GM12878 (cell line): ENCODE measurements around the gene USO1. TPM values are rescaled to one million over a fixed set of nuclear protein-coding genes. Genes with fewer than 3 reads are reported as not detected.

Experiments
- ATAC-seq: fragments of 200-7000 bp; cut with Tn5 transposase; 3 replicates; pipeline ENCODE4 v1.9.1; 2020; ENCODE audit warnings: mild to moderate bottlenecking, moderate library complexity
- BruUV-seq: library from RNA; stranded (reverse); fragments of 400-500 nt; replicated peaks from 2 replicates; lab custom pipeline; 2021; lab: Mats Ljungman, UMichigan
- CTCF ChIA-PET: fragments of 300-600 bp; sonication (Branson Sonifier 250); formaldehyde crosslinking; extraction: SDS; loops from one replicate; lab custom pipeline; 2021; ENCODE audit warnings: inconsistent platforms; lab: Yijun Ruan, JAX
- POLR2A ChIA-PET: fragments of 350-600 bp; formaldehyde crosslinking; extraction: SDS; loops from one replicate; lab custom pipeline; 2021; ENCODE audit warnings: inconsistent platforms; lab: Charles Lee
- RAD21 ChIA-PET: fragments of 300-600 bp; sonication (Branson Sonifier 250); formaldehyde crosslinking; loops from one replicate; lab custom pipeline; 2023; ENCODE audit warnings: antibody characterized with exemption; ENCODE audit not compliant: unreplicated experiment; lab: Charles Lee
- SMC1A ChIA-PET: fragments of 300-600 bp; sonication (Branson Sonifier 250); formaldehyde crosslinking; loops from one replicate; lab custom pipeline; 2023; ENCODE audit not compliant: unreplicated experiment, uncharacterized antibody; lab: Charles Lee
- DNase-seq: peaks from one replicate; pipeline ENCODE4 v3.0.0-alpha.2; 2011; ENCODE audit warnings: low read depth, low spot score
- FAIRE-seq: peaks from 3 replicates; lab custom pipeline; 2011; peaks lifted over from hg19 to GRCh38; lab: Jason Lieb, UNC
- H2AFZ ChIP-seq: 2 replicates; pipeline ENCODE4 v1.6.0; 2011; ENCODE audit warnings: low read depth, low read length, control low read depth; ENCODE audit not compliant: control insufficient read depth
- H3K27ac ChIP-seq: 2 replicates; pipeline ENCODE4 v1.5.1; 2011; ENCODE audit warnings: control low read depth; ENCODE audit not compliant: control insufficient read depth, insufficient read depth
- H3K27me3 ChIP-seq, 2 experiments: replicated peaks in 1 of 2; 2 replicates each; pipeline versions ENCODE4 v1.6.0 to v1.6.1; 2011; ENCODE audit warnings: low read length in 1 of 2; ENCODE audit not compliant: control insufficient read depth in 2 of 2, insufficient read depth in 2 of 2
- H3K36me3 ChIP-seq, 2 experiments: 2 replicates each; pipeline ENCODE4 v1.5.1; 2011; ENCODE audit warnings: low read length in 1 of 2; ENCODE audit not compliant: control insufficient read depth in 2 of 2, insufficient read depth in 2 of 2
- H3K4me1 ChIP-seq: 2 replicates; pipeline ENCODE4 v1.6.1; 2011; ENCODE audit warnings: mild to moderate bottlenecking, low read length, moderate library complexity, mixed read lengths; ENCODE audit not compliant: control insufficient read depth, insufficient read depth
- H3K4me2 ChIP-seq: 2 replicates; pipeline ENCODE4 v1.6.0; 2011; ENCODE audit warnings: control low read depth; ENCODE audit not compliant: control insufficient read depth, insufficient read depth
- H3K4me3 ChIP-seq: fragments of 200-600 bp; sonication (generic); 2 replicates; pipeline ENCODE4 v1.5.1; 2016
- H3K79me2 ChIP-seq: 2 replicates; pipeline ENCODE4 v1.6.0; 2011; ENCODE audit warnings: low read length; ENCODE audit not compliant: control insufficient read depth, insufficient read depth
- H3K9ac ChIP-seq: 2 replicates; pipeline ENCODE4 v1.8.0; 2011; ENCODE audit warnings: low read length, control low read depth, mixed read lengths; ENCODE audit not compliant: control insufficient read depth, insufficient read depth
- H3K9me3 ChIP-seq: replicated peaks from 3 replicates; pipeline ENCODE4 v1.5.1; 2011; ENCODE audit warnings: mild to moderate bottlenecking, low read length; ENCODE audit not compliant: control insufficient read depth, insufficient read depth
- H4K20me1 ChIP-seq: 2 replicates; pipeline ENCODE4 v1.6.0; 2011; ENCODE audit not compliant: control insufficient read depth, insufficient read depth
- BCLAF1 ChIP-seq: fragments of 450-650 bp; IDR thresholded peaks from 2 replicates; pipeline ENCODE4 v1.6.1; 2017; ENCODE audit warnings: antibody characterized with exemption, mild to moderate bottlenecking, moderate library complexity
- CBX3 ChIP-seq: fragments of 200-600 bp; sonication (generic); IDR thresholded peaks from 2 replicates; pipeline ENCODE4 v1.6.1; 2016; ENCODE audit warnings: low read depth, borderline replicate concordance
- CBX5 ChIP-seq: sonication (generic); IDR thresholded peaks from 2 replicates; pipeline ENCODE4 v1.6.1; 2016; ENCODE audit warnings: low read depth, moderate library complexity, mild to moderate bottlenecking, inconsistent platforms
- CEBPB ChIP-seq, 2 experiments: fragments of 150-350 bp in 1 of 2; IDR thresholded peaks; 2 replicates each; pipeline ENCODE4 v1.6.1; 2012 to 2014; ENCODE audit warnings: low read depth in 2 of 2, low read length in 2 of 2, borderline replicate concordance in 1 of 2, inconsistent platforms in 1 of 2
- CREB1 ChIP-seq: IDR thresholded peaks from 2 replicates; pipeline ENCODE4 v1.6.1; 2012; ENCODE audit warnings: low read depth, mild to moderate bottlenecking, inconsistent platforms
- E2F4 ChIP-seq: IDR thresholded peaks from 2 replicates; pipeline ENCODE4 v1.6.1; 2012; ENCODE audit warnings: low read depth, low read length, improper control_type of control experiment
- E2F8 ChIP-seq: fragments of 450-650 bp; IDR thresholded peaks from 2 replicates; pipeline ENCODE4 v1.6.1; 2018; ENCODE audit warnings: mild to moderate bottlenecking, low read depth, moderate library complexity; ENCODE audit not compliant: partially characterized antibody
- FOS ChIP-seq: IDR thresholded peaks from 3 replicates; pipeline ENCODE4 v1.6.1; 2011; ENCODE audit warnings: borderline replicate concordance; ENCODE audit not compliant: insufficient read length; ENCODE audit errors: extremely low read depth
- HCFC1 ChIP-seq: fragments of 150-350 bp; IDR thresholded peaks from 2 replicates; pipeline ENCODE4 v1.6.1; 2014; ENCODE audit warnings: low read length
- HDAC2 ChIP-seq: fragments of 200-600 bp; sonication (generic); IDR thresholded peaks from 2 replicates; pipeline ENCODE4 v1.6.1; 2017
- LARP7 ChIP-seq: fragments of 450-650 bp; IDR thresholded peaks from 2 replicates; pipeline ENCODE4 v1.6.1; 2017; ENCODE audit warnings: mild to moderate bottlenecking
- MTA3 ChIP-seq: IDR thresholded peaks from 2 replicates; pipeline ENCODE4 v1.6.1; 2012; ENCODE audit warnings: low read length, inconsistent platforms, borderline replicate concordance
- PKNOX1 ChIP-seq: fragments of 450-650 bp; IDR thresholded peaks from 2 replicates; pipeline ENCODE4 v1.6.1; 2016; ENCODE audit warnings: mild to moderate bottlenecking
- PML ChIP-seq: IDR thresholded peaks from 2 replicates; pipeline ENCODE4 v1.6.1; 2012; ENCODE audit warnings: low read length, inconsistent platforms
- SIX5 ChIP-seq: IDR thresholded peaks from 2 replicates; pipeline ENCODE4 v1.6.1; 2011; ENCODE audit warnings: mild to moderate bottlenecking, low read depth, low read length, moderate library complexity; ENCODE audit not compliant: severe bottlenecking
- TAF1 ChIP-seq: IDR thresholded peaks from 2 replicates; pipeline ENCODE4 v1.6.1; 2011; ENCODE audit warnings: mild to moderate bottlenecking, low read depth, low read length, borderline replicate concordance
- TCF7 ChIP-seq: IDR thresholded peaks from 2 replicates; pipeline ENCODE4 v1.6.1; 2014; ENCODE audit warnings: antibody characterized with exemption, borderline replicate concordance
- ZNF274 ChIP-seq: IDR thresholded peaks from one replicate; pipeline ENCODE4 v1.8.0; 2011; ENCODE audit not compliant: insufficient read length, insufficient read depth
- WGBS: methylation state at CpG from one replicate; pipeline ENCODE4 v1.1.6; 2016; ENCODE audit warnings: low lambda C conversion rate; ENCODE audit not compliant: insufficient replicate concordance, insufficient coverage; ENCODE audit errors: missing lambda C conversion rate; 5-methylcytosine and 5-hydroxymethylcytosine counted together
- in situ Hi-C: fragments of 300-500 bp; cut with MboI; formaldehyde crosslinking; loops from 9 replicates; pipeline ENCODE4 v1.14.3; 2018; ENCODE audit warnings: mixed read lengths
- intact Hi-C: fragments of 100-400 bp; cut with micrococcal nuclease; formaldehyde crosslinking; loops from one replicate; pipeline ENCODE4 v1.14.2; 2022; ENCODE audit not compliant: unreplicated experiment
- polyA plus RNA-seq, 11 experiments: library from polyadenylated mRNA; depleted of rRNA in 4 of 11; unstranded in 6 of 11; stranded (reverse) in 5 of 11; fragments of >200 nt; fragmentation: Nextera tagmentation in 4 of 11; fragmentation: Illumina TruSeq in 1 of 11; extraction: Ambion mirVana in 4 of 11; extraction: Trizol in 1 of 11; gene quantifications; 1 replicate in 1 of 11; 2 replicates in 10 of 11; pipeline versions ENCODE4 v1.2.1 to v1.2.3, GENCODE V29; 2011 to 2016; ENCODE audit warnings: inconsistent platforms in 2 of 11, missing spikeins in 2 of 11, low read depth in 1 of 11
- total RNA-seq, 4 experiments: library from RNA; depleted of rRNA in 3 of 4; stranded (reverse); fragments of >200 nt in 3 of 4; fragmentation: Illumina TruSeq in 1 of 4; extraction: Trizol in 1 of 4; gene quantifications; 2 replicates each; pipeline versions ENCODE4 v1.2.1 to v1.2.3, GENCODE V29; 2013 to 2021

Gene USO1
- total and polyA plus RNA-seq, 10 of the 15 experiments (the other 5 are each of a cell fraction or from before 2014, with no cell fraction given): 19.4 to 79.7 (median 59.6) TPM

- in situ Hi-C loops (no loop called here), intact Hi-C loops (no loop called here)
- Histone ChIP-seq H3K9ac (no peak overlapping the region), H2AFZ (no peak overlapping the region), H3K9me3 (no peaks in the 10 kb centered on the region), H3K4me2 (no peak overlapping the region), H3K27ac (no peak overlapping the region), H3K4me1 (no peaks in the 10 kb centered on the region), H3K4me3 (no peak overlapping the region), H3K36me3 (no peaks in the 10 kb centered on the region), H4K20me1 (no peaks in the 10 kb centered on the region), H3K27me3 (no peaks in the 10 kb centered on the region), H3K79me2 (no peaks in the 10 kb centered on the region)
- ATAC-seq: no peak
- WGBS: 95% methylated on average over 1 of the region's 1 CpG
- POLR2A ChIA-PET: no interaction called here
- RAD21 ChIA-PET: no interaction called here
- DNase-seq: no peak
- no TSS peak for BruUV-seq
- TF ChIP-seq CREB1 (no peak), HCFC1 (no peak), BCLAF1 (no peak), FOS (no peak), CBX5 (no peak), SIX5 (no peak), LARP7 (no peak), E2F4 (no peak), TCF7 (no peak), PML (no peak), E2F8 (no peak), PKNOX1 (no peak), TAF1 (no peak), CBX3 (no peak), ZNF274 (no peak), HDAC2 (no peak), MTA3 (no peak), CEBPB (IDR thresholded peaks at IDR 0.05; ENCODE audit: borderline replicate concordance in 1 of 2, low read depth in 2 of 2, low read length in 2 of 2) (no peak)
- no peak for FAIRE-seq
- CTCF ChIA-PET: interaction anchor here (0.9 kb wide), 1 partner anchor 11 kb away, joined by 3 read pairs; no protein-coding TSS in a partner anchor
- SMC1A ChIA-PET: no interaction called here
These were observed 7.0 kb upstream of the USO1 start for GRCh38 chr4:75717408-75717807.
